PC-9 (cell line): ENCODE measurements around the gene UVRAG.

Experiments
- CTCF ChIP-seq: fragments of 200-600 bp; sonication (generic); conservative IDR thresholded peaks from 2 replicates; pipeline ENCODE4 v1.6.1; 2017; ENCODE audit warnings: mixed run types, antibody characterized with exemption, mild to moderate bottlenecking, moderate library complexity
- EZH2 ChIP-seq: fragments of 200-600 bp; sonication (generic); IDR thresholded peaks from 2 replicates; pipeline ENCODE4 v1.8.0; 2017; ENCODE audit warnings: antibody characterized with exemption, low read depth

- TF ChIP-seq CTCF: no peak
- no peak for TF ChIP-seq EZH2
Measured at GRCh38 chr11:76170468-76170867, 355.5 kb downstream of the UVRAG start.
